Astrocyte (in vitro differentiated cells and primary cell): ENCODE results near the gene RELB. TPM values are rescaled to one million over a fixed set of nuclear protein-coding genes. Genes with fewer than 3 reads are reported as not detected.

Source experiments
- DNase-seq: peaks from one replicate; pipeline ENCODE4 v3.0.0-alpha.2; 2010; ENCODE audit warnings: low read depth
- FAIRE-seq: peaks from 2 replicates; lab custom pipeline; 2011; peaks lifted over from hg19 to GRCh38; lab: Jason Lieb, UNC
- H2AFZ ChIP-seq: 2 replicates; pipeline ENCODE4 v1.6.0; 2012; ENCODE audit warnings: low read depth, low read length, inconsistent platforms
- H3K27ac ChIP-seq: 2 replicates; pipeline ENCODE4 v1.5.1; 2011; ENCODE audit warnings: low read depth, low read length, inconsistent platforms
- H3K27me3 ChIP-seq: 2 replicates; pipeline ENCODE4 v1.6.0; 2011; ENCODE audit warnings: low read length, inconsistent platforms; ENCODE audit not compliant: insufficient read depth
- H3K36me3 ChIP-seq: 2 replicates; pipeline ENCODE4 v1.5.1; 2011; ENCODE audit warnings: low read length, inconsistent platforms; ENCODE audit not compliant: insufficient read depth
- H3K4me1 ChIP-seq: 2 replicates; pipeline ENCODE4 v1.5.1; 2011; ENCODE audit warnings: low read length, inconsistent platforms; ENCODE audit not compliant: insufficient read depth
- H3K4me2 ChIP-seq: 2 replicates; pipeline ENCODE4 v1.6.0; 2012; ENCODE audit warnings: low read length, inconsistent platforms
- H3K4me3 ChIP-seq: 2 replicates; pipeline ENCODE4 v1.5.1; 2011; ENCODE audit warnings: low read depth, mild to moderate bottlenecking, low read length, inconsistent platforms; ENCODE audit not compliant: insufficient read depth
- H3K79me2 ChIP-seq: 2 replicates; pipeline ENCODE4 v1.6.0; 2012; ENCODE audit warnings: mild to moderate bottlenecking, low read length, inconsistent platforms; ENCODE audit not compliant: insufficient read depth
- H3K9ac ChIP-seq: 2 replicates; pipeline ENCODE4 v1.6.0; 2012; ENCODE audit warnings: mild to moderate bottlenecking, low read length, inconsistent platforms
- H3K9me3 ChIP-seq: 2 replicates; pipeline ENCODE4 v1.5.1; 2012; ENCODE audit warnings: low read depth, mild to moderate bottlenecking, low read length, inconsistent platforms; ENCODE audit not compliant: insufficient read depth
- H4K20me1 ChIP-seq: 2 replicates; pipeline ENCODE4 v1.6.0; 2012; ENCODE audit warnings: low read length, inconsistent platforms; ENCODE audit not compliant: insufficient read depth
- H3K27ac Mint-ChIP-seq: one replicate; pipeline ENCODE4 v1.8.0; 2021; ENCODE audit warnings: mild to moderate bottlenecking, mixed read lengths; ENCODE audit not compliant: unreplicated experiment
- H3K27me3 Mint-ChIP-seq: one replicate; pipeline ENCODE4 v1.8.0; 2021; ENCODE audit warnings: low read depth, mixed read lengths; ENCODE audit not compliant: unreplicated experiment
- H3K36me3 Mint-ChIP-seq: one replicate; pipeline ENCODE4 v1.8.0; 2021; ENCODE audit warnings: low read depth, mixed read lengths; ENCODE audit not compliant: unreplicated experiment
- H3K4me1 Mint-ChIP-seq: one replicate; pipeline ENCODE4 v1.8.0; 2021; ENCODE audit warnings: low read depth, mixed read lengths; ENCODE audit not compliant: unreplicated experiment
- H3K4me3 Mint-ChIP-seq: one replicate; pipeline ENCODE4 v1.8.0; 2021; ENCODE audit warnings: mild to moderate bottlenecking, moderate library complexity, mixed read lengths; ENCODE audit not compliant: unreplicated experiment
- H3K9me3 Mint-ChIP-seq: one replicate; pipeline ENCODE4 v1.8.0; 2021; ENCODE audit warnings: mild to moderate bottlenecking, mixed read lengths; ENCODE audit not compliant: unreplicated experiment
- CTCF ChIP-seq: IDR thresholded peaks from 2 replicates; pipeline ENCODE4 v1.5.1; 2011; ENCODE audit warnings: low read depth, mild to moderate bottlenecking, inconsistent platforms, low read length, moderate library complexity; ENCODE audit not compliant: insufficient read depth
- EZH2 ChIP-seq: IDR thresholded peaks from 2 replicates; pipeline ENCODE4 v1.6.1; 2012; ENCODE audit warnings: mild to moderate bottlenecking, low read length, inconsistent platforms; ENCODE audit not compliant: insufficient read depth
- total RNA-seq: library from RNA; stranded (reverse); gene quantifications from 2 replicates; pipeline ENCODE4 v1.2.1, GENCODE V29; 2021

The RELB gene
- total RNA-seq, 1 donor from 2014 or later, result 14.0 TPM

- Histone ChIP-seq H3K27me3 (no peaks in the 10 kb centered on the region), H3K36me3 (peaks cover 24% of the 10 kb centered on the region), H3K4me2 (no peak overlapping the region), H3K9me3 (no peaks in the 10 kb centered on the region), H3K79me2 (peaks cover 12% of the 10 kb centered on the region), H3K27ac (no peak overlapping the region), H3K4me1 (peaks cover 4% of the 10 kb centered on the region), H2AFZ (no peak overlapping the region), H4K20me1 (peaks cover 39% of the 10 kb centered on the region), H3K4me3 (no peak overlapping the region), H3K9ac (no peak overlapping the region)
- Mint-ChIP-seq H3K4me1 (no peaks in the 10 kb centered on the region), H3K9me3 (no peaks in the 10 kb centered on the region), H3K27ac (no peak overlapping the region), H3K27me3 (no peaks in the 10 kb centered on the region), H3K4me3 (no peak overlapping the region), H3K36me3 (peaks cover 9% of the 10 kb centered on the region)
- DNase-seq (no peak), FAIRE-seq (no peak)
- TF ChIP-seq CTCF (no peak), EZH2 (no peak)
Measured at GRCh38 chr19:45063851-45064801, 62.9 kb downstream of the RELB start.

- no peak overlapping the region for H2AFZ ChIP-seq
- Mint-ChIP-seq H3K9me3 (no peaks in the 10 kb centered on the region), H3K27me3 (no peaks in the 10 kb centered on the region), H3K36me3 (peaks cover 23% of the 10 kb centered on the region), H3K27ac (no peak overlapping the region), H3K4me3 (no peak overlapping the region), H3K4me1 (no peaks in the 10 kb centered on the region)
- no peak overlapping the region for H3K9ac ChIP-seq
- no peaks in the 10 kb centered on the region for H3K4me1 ChIP-seq
- H3K9me3 ChIP-seq, result no peaks in the 10 kb centered on the region
- peaks cover 12% of the 10 kb centered on the region for H3K79me2 ChIP-seq
- peaks cover 19% of the 10 kb centered on the region for H4K20me1 ChIP-seq
- no peak overlapping the region for H3K4me2 ChIP-seq
- H3K27me3 ChIP-seq, result no peaks in the 10 kb centered on the region
- no peak overlapping the region for H3K4me3 ChIP-seq
- FAIRE-seq (no peak), DNase-seq (no peak)
- H3K36me3 ChIP-seq, result peaks cover 23% of the 10 kb centered on the region
- TF ChIP-seq CTCF (no peak), EZH2 (no peak)
- no peak overlapping the region for H3K27ac ChIP-seq
Measured at GRCh38 chr19:45066921-45067661, 65.8 kb downstream of the RELB start.
